Activated T-cell treated with anti-CD3 and anti-CD28 coated beads, Interleukin-2, amount 50 U/mL, for 24 hours (primary cell): Measurements from ENCODE around the gene TRIP6.
"Not testable (repeated sequence)": the region's sequence is repeated elsewhere in the genome, so short reads cannot be mapped to it uniquely, and the experiment has no call there.

Experiments
- DNase-seq: peaks from one replicate; pipeline ENCODE4 v3.0.0-alpha.2; 2020
- H3K27ac Mint-ChIP-seq: 2 replicates; pipeline ENCODE4 v1.8.0; 2020; ENCODE audit warnings: mild to moderate bottlenecking, mixed read lengths
- H3K27me3 Mint-ChIP-seq: 2 replicates; pipeline ENCODE4 v1.8.0; 2020; ENCODE audit warnings: mixed read lengths
- H3K36me3 Mint-ChIP-seq: 2 replicates; pipeline ENCODE4 v1.8.0; 2020; ENCODE audit warnings: low read depth, mixed read lengths
- H3K4me1 Mint-ChIP-seq: 2 replicates; pipeline ENCODE4 v1.8.0; 2020; ENCODE audit warnings: low read depth, mixed read lengths
- H3K4me3 Mint-ChIP-seq: 2 replicates; pipeline ENCODE4 v1.8.0; 2020; ENCODE audit warnings: mild to moderate bottlenecking, moderate library complexity, mixed read lengths
- H3K9me3 Mint-ChIP-seq: 2 replicates; pipeline ENCODE4 v1.8.0; 2020; ENCODE audit warnings: mixed read lengths

Gene TRIP6

DNA sequence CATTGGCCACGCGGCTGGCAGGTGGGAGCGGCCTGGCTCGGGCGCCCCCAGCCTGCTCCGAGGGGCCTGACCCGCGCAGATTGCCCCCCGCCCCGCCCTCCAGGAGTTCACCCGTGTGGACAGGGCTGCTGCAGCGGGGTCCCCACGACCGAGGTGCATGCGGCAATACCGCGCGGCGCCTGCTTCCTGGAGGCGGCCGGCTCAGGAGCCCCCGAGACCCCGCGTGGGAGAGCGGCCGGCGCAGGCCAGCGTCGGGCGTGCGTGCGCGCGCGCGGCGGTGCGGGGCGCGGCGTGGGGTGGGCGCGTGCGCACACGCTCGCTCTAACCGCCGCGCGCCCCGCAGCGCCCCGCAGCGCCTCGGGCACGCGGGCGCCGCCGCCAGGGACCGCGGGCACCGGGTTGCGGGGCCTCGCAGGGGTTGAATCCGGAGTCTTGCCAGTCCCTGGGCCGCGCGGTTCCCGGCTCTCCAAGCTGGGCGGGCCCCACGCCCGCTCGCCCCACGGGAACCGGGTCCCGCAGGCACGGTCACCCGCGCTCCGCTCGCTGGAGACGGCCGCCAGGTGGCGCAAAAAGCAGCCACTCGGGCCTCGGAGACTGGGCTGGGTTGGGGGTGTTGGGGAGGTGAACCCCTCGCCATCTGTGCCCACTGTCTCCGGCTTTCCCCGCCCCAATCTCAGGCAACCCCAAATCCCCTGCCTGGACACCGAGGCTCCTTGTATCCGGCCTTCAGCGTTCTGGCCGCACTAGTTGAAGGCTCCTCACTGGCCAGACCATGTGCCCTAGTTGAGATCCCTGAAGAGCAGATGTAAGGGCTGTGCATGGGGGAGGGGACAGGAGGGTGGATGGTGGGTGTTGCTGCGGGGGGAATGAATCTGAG lies 29.8 kb downstream of the TRIP6 start:
- H3K4me3 Mint-ChIP-seq: peak overlapping the region; percentile 42
- no peak overlapping the region for H3K27ac Mint-ChIP-seq
- H3K27me3 Mint-ChIP-seq: peaks cover 54% of the 10 kb centered on the region
- H3K9me3 Mint-ChIP-seq: no peaks in the 10 kb centered on the region
- peak; percentile 65 for DNase-seq
- no peaks in the 10 kb centered on the region for H3K36me3 Mint-ChIP-seq
- peaks cover 7% of the 10 kb centered on the region for H3K4me1 Mint-ChIP-seq

DNA sequence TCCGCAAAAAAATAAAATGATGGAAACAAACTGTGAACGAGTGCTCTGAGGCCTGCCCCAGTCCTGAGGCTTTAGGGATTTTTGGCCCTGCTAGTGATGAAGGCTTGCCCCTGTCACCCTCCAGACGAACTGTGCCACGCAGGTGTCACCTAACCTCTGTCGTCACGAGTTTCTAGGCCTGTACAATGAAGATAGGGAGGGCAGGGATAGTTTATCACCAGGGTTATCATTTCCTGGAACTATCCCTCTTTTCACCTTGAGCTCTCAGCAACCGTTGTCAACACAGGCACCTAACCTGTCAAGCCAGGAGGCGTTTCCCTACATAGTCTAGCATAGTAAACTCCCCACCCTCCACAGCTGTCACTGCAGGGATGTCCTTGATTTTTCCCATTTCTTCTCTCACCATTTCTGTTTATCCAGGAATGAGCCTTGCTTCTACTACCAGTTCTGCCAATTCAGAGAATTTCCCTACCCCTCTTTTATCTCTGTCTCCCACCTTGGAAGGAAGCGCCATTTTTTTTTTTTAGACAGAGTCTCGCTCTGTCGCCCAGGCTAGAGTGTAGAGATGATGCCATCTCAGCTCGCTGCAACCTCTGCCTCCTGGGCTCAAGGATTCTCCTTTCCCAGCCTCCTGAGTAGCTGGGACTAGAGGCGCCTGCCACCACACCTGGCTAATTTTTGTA lies 30.7 kb downstream of the TRIP6 start:
- peaks cover 7% of the 10 kb centered on the region for H3K4me1 Mint-ChIP-seq
- H3K27me3 Mint-ChIP-seq: peaks cover 44% of the 10 kb centered on the region
- H3K4me3 Mint-ChIP-seq: no peak overlapping the region
- no peaks in the 10 kb centered on the region for H3K9me3 Mint-ChIP-seq
- H3K27ac Mint-ChIP-seq: no peak overlapping the region
- DNase-seq: no peak
- no peaks in the 10 kb centered on the region for H3K36me3 Mint-ChIP-seq

DNA sequence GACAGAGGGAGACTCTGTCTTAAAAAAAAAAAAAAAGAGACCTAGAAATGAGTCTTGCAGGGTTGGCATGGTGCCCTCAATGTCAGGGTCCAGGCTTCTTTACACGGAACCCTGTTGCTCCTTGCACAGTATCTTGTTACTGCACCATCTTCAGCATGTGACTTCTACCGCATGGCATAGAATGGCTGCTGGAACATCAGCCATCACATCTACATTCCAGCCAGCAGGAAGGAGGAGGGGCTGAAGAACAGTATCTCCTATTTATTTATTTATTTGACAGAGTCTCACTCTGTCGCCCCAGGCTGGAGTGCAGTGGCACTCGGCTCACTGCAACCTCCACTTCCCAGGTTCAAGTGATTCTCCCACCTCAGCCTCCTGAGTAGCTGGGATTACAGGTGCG lies 32.2 kb downstream of the TRIP6 start:
- Mint-ChIP-seq H3K4me3 (no peak overlapping the region), H3K27ac (no peak overlapping the region), H3K36me3 (no peaks in the 10 kb centered on the region), H3K9me3 (no peaks in the 10 kb centered on the region), H3K4me1 (peaks cover 7% of the 10 kb centered on the region), H3K27me3 (peaks cover 32% of the 10 kb centered on the region)
- DNase-seq: no peak

DNA sequence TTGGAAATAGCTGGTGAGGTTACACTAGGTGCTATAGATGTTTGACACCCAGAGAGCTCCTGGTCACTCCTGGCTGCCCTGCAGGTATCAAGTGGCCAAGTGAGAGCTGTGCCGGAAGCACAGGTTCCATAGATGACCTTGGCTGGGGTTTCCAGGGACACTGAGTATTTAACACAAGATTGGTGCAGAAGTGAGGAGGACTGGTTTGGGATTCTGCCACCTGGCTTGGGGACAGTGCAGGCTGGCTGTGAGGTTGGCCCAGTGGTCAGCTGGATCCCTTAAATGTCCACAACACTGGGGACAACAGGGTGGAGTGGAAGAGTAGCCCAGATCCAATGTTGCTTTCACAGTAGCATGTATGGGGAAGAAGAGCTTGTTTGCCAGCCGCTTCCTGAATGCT lies 33.8 kb downstream of the TRIP6 start:
- no peak for DNase-seq
- H3K4me1 Mint-ChIP-seq: peaks cover 5% of the 10 kb centered on the region
- no peaks in the 10 kb centered on the region for H3K9me3 Mint-ChIP-seq
- no peak overlapping the region for H3K27ac Mint-ChIP-seq
- H3K27me3 Mint-ChIP-seq: peaks cover 28% of the 10 kb centered on the region
- no peak overlapping the region for H3K4me3 Mint-ChIP-seq
- H3K36me3 Mint-ChIP-seq: no peaks in the 10 kb centered on the region

DNA sequence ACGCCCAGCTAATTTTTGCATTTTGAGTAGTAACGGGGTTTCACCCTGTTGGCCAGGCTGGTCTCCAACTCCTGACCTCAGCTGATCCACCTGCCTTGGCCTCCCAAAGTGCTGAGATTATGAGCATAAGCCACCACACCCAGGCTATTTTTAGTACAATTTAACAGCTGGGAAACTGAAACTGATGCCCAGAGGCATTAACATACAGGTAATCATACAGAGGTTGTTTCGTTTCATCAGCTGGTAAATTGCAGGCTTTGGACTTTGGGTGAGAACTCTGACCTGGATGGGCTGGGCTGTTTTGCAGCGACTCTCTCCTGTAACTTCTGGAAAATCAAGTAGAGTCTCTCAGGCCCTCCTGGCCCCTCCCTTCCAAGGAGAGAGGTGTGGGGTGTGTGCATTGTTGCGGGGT lies 34.7 kb downstream of the TRIP6 start:
- Mint-ChIP-seq H3K27me3 (peaks cover 23% of the 10 kb centered on the region), H3K27ac (no peak overlapping the region), H3K4me3 (no peak overlapping the region), H3K36me3 (no peaks in the 10 kb centered on the region), H3K9me3 (no peaks in the 10 kb centered on the region), H3K4me1 (no peaks in the 10 kb centered on the region)
- no peak for DNase-seq

DNA sequence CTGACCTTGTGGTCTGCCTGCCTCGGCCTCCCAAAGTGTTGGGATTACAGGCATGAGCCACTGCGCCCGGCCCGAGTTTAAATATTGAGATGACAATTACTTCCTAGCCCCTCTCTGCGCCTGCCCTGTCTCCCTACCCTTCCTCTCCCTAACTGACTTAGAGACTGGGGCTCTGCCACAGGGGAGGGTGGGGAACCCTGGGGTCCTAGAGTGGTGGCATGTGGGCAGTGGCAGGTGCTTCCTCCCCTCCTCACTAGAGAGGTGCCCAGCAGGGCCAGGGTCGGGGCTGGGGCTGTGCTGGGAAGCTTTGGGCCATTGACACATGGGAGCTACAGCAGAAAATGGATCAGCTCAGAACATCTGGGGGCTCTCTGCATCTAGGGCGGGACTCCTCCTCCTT lies 35.5 kb downstream of the TRIP6 start:
- Mint-ChIP-seq H3K4me3 (no peak overlapping the region), H3K9me3 (no peaks in the 10 kb centered on the region), H3K4me1 (no peaks in the 10 kb centered on the region), H3K27ac (no peak overlapping the region), H3K27me3 (peaks cover 17% of the 10 kb centered on the region), H3K36me3 (no peaks in the 10 kb centered on the region)
- DNase-seq: no peak

DNA sequence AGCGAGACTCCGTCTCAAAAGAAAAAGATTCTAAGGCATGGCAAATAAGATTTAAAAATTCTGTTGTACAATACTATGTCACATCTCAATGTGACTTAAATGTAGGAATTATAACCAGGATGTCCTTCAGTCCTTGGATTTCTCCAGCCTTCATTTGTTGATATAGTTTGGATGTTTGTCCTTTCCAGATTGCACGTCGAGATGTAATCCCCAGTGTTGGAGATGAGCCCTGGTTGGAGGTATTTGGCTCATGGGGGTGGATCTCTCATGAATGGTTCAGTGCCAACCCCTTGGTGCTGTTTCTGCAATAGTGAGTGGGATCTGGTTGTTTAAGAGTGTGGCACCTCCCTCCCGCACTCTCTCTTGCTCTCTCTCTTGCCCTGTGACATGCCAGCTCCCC lies 41.3 kb downstream of the TRIP6 start:
- Mint-ChIP-seq H3K4me3 (no peak overlapping the region), H3K36me3 (no peaks in the 10 kb centered on the region), H3K4me1 (peaks cover 1% of the 10 kb centered on the region), H3K9me3 (no peaks in the 10 kb centered on the region), H3K27me3 (peaks cover 11% of the 10 kb centered on the region), H3K27ac (no peak overlapping the region)
- no peak for DNase-seq

DNA sequence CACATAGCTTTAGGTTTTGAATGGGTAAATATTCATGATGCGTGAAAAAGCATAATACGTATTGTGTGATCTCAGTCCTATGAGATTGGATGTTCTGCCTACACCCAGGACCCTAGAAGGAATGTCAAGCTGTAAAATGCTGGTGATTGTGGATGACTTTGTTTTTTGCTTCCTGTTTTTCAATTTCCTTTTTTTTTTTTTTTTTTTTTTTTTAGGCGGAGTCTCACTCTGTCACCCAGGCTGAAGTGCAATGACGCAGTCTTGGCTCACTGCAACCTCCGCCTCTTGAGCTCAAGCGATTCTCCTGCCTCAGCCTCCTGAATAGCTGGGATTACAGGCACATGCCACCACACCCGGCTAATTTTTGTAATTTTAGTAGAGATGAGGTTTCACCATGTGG lies 43.3 kb downstream of the TRIP6 start:
- H3K27ac Mint-ChIP-seq, H3K9me3 Mint-ChIP-seq, DNase-seq, H3K36me3 Mint-ChIP-seq, H3K4me3 Mint-ChIP-seq, H3K4me1 Mint-ChIP-seq: not testable (repeated sequence)
- H3K27me3 Mint-ChIP-seq: peaks cover 11% of the 10 kb centered on the region

DNA sequence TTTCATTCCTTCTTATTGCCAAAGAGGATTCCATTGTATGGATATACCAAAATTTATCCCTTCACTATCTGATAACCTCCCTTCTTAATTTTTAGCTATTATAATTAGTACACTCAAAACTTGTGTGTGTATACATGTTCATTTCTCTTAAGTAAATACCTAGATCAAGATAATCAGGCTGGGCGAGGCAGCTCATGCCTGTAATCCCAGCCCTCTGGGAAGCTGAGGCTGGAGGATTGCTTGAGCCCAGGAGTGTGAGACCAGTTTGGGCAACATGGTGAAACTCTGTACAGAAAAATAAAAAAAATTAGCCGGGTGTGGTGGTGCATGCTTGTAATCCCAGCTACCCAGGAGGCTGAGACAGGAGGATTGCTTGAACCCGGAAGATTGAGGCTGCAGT lies 44.3 kb downstream of the TRIP6 start:
- H3K4me3 Mint-ChIP-seq: no peak overlapping the region
- no peaks in the 10 kb centered on the region for H3K36me3 Mint-ChIP-seq
- H3K9me3 Mint-ChIP-seq: no peaks in the 10 kb centered on the region
- peaks cover 11% of the 10 kb centered on the region for H3K27me3 Mint-ChIP-seq
- DNase-seq: no peak
- H3K4me1 Mint-ChIP-seq: peaks cover 5% of the 10 kb centered on the region
- no peak overlapping the region for H3K27ac Mint-ChIP-seq

DNA sequence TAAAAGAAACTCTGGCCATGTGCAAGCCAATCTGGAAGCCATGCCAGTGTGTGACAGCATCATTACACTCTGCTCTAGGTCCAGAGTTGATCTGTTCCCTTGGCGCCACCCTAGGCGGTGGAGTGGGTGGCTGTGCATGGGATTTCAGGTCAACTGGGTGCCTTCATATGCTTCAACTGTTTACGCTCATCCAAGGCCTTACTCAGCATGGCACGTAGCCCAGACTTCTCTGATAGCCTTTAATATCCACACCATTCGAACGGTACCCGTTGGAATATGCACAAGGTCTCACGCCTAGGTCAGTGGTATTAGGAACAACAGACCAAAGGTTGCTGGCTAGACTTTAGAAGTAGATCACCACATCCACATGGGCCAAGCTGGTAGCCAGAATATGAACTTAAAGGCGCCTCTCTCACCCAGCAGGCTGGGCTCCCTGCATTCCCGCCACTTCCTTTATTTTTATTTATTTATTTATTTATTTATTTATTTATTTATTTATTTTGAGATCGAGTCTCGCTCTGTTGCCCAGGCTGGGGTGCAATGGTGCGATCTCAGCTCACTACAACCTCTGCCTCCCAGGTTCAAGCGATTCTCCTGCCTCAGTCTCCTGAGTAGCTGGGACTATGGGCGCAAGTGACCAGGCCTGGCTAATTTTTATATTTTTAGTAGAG lies 47.2 kb downstream of the TRIP6 start:
- Mint-ChIP-seq H3K9me3 (no peaks in the 10 kb centered on the region), H3K27me3 (peaks cover 23% of the 10 kb centered on the region), H3K27ac (no peak overlapping the region), H3K4me3 (no peak overlapping the region), H3K36me3 (no peaks in the 10 kb centered on the region), H3K4me1 (peaks cover 5% of the 10 kb centered on the region)
- no peak for DNase-seq

DNA sequence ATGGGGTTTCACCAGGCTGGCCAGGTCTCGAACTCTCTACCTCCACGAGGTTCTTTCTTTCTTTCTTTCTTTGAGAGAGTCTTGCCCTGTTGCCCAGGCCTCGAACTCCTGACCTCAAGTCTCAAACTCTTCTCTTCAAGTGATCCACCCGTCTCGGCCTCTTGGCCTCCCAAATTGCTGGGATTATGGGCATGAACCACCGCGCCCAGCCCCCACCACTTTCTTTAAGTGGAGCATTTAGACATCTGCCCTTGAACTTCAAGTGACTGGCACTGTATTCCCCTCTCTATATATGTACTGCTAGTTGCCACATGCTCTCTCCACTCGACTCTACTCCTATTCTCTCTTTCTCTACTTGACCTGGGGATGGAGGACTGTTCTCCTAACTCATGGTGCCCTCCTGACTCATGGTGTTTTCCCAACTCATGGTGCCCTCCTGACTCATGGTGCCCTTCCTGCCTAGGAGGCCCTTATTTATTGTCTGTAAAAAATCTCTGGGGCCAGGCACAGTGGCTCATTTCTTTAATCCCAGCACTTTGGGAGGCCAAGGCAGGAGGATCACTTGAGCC lies 47.8 kb downstream of the TRIP6 start:
- no peaks in the 10 kb centered on the region for H3K9me3 Mint-ChIP-seq

DNA sequence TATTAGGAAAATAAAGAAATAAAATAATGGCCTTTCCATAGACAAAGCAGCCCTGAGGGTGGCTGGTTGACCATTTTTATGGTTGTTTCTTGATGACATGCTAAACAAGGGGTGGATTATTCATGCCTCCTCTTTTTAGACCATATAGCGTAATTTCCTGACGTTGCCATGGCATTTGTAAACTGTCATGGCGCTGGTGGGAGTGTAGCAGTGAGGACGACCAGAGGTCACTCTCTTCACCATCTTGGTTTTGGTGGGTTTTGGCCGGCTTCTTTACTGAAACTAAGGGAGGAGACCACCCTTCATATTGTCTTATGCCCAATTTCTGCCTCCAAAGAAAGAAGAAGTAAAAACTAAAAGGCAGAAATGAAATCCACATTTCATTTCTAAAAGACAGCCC lies 52.1 kb downstream of the TRIP6 start:
- not testable (repeated sequence) for H3K9me3 Mint-ChIP-seq, H3K36me3 Mint-ChIP-seq, DNase-seq, H3K4me1 Mint-ChIP-seq, H3K27ac Mint-ChIP-seq, H3K4me3 Mint-ChIP-seq
- peaks cover 35% of the 10 kb centered on the region for H3K27me3 Mint-ChIP-seq

More for the DNA sequence above, 47.8 kb downstream of the TRIP6 start:
- peaks cover 29% of the 10 kb centered on the region for H3K27me3 Mint-ChIP-seq
- no peak for DNase-seq
- no peak overlapping the region for H3K4me3 Mint-ChIP-seq
- H3K36me3 Mint-ChIP-seq: no peaks in the 10 kb centered on the region
- no peak overlapping the region for H3K27ac Mint-ChIP-seq
- peaks cover 5% of the 10 kb centered on the region for H3K4me1 Mint-ChIP-seq

DNA sequence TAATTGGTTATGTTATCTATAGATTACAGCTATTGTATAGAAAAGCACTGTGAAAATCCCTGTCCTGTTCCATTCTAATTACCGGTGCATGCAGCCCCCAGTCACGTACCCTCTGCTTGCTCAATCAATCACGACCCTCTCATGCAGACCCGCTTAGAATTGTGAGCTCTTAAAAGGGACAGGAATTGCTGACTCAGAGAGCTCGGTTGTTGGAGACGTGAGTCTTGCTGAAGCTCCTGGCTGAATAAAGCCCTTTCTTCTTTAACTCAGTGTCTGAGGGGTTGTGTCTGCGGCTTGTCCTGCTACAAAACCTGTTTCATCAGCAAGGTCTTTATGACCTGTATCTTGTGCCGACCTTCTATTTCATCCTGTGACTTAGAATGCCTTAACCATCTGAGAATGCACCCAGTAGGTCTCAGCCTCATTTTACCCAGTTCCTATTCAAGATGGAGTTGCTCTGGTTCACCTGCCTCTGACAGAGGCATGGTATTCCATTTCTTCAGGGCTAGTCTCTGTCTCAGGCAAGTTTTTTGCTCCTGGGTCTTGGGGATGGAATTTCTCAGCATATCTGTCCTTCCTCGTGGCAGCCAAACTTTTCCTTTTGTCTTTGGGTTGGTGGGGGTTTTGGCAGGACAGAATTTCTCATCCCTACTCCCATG lies 52.7 kb downstream of the TRIP6 start:
- H3K27ac Mint-ChIP-seq, H3K4me3 Mint-ChIP-seq, H3K36me3 Mint-ChIP-seq, H3K9me3 Mint-ChIP-seq, DNase-seq, H3K4me1 Mint-ChIP-seq: not testable (repeated sequence)
- peaks cover 35% of the 10 kb centered on the region for H3K27me3 Mint-ChIP-seq

DNA sequence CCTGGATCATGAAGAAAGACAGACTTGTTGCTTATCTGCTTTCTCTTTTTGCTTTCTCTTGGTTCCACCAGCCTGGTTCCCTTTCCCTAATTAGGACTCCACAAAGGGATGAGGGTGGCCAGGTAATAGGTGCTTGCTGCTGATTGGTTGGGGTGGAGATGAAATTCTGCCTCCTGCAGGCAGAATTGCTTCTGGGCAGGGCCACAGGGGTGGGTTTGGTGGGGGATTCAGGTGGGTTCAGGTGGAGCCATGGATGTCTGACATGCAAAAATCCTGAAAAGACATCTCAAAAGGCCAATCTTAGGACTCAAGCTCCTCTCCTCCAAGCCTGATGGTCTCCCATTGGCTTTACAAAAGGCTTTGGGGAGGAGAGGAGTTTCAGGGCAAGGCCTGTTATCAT lies 53.9 kb downstream of the TRIP6 start:
- no peak overlapping the region for H3K27ac Mint-ChIP-seq
- H3K27me3 Mint-ChIP-seq: peaks cover 35% of the 10 kb centered on the region

More for the DNA sequence above, 53.9 kb downstream of the TRIP6 start:
- Mint-ChIP-seq H3K4me1 (no peaks in the 10 kb centered on the region), H3K9me3 (no peaks in the 10 kb centered on the region), H3K36me3 (no peaks in the 10 kb centered on the region), H3K4me3 (no peak overlapping the region)
- DNase-seq: no peak
